H9 (cell line): ENCODE measurements around the gene S100A16. TPM values are rescaled to one million over a fixed set of nuclear protein-coding genes. Genes with fewer than 3 reads are reported as not detected.

Experiments
- DNase-seq: peaks from one replicate; pipeline ENCODE4 v3.0.0-alpha.2; 2017
- H2AFZ ChIP-seq: one replicate; pipeline ENCODE4 v1.6.1; 2013; ENCODE audit warnings: mild to moderate bottlenecking, low read length, control low read depth, moderate library complexity
- H2AK5ac ChIP-seq: 2 replicates; pipeline ENCODE4 v1.6.1; 2013; ENCODE audit warnings: low read length, control low read depth, mixed read lengths; ENCODE audit not compliant: insufficient read length
- H2BK120ac ChIP-seq: one replicate; pipeline ENCODE4 v1.6.1; 2013; ENCODE audit warnings: low read depth, mild to moderate bottlenecking, low read length, control low read depth, inconsistent platforms; ENCODE audit not compliant: poor library complexity, severe bottlenecking
- H2BK12ac ChIP-seq: 2 replicates; pipeline ENCODE4 v1.6.1; 2013; ENCODE audit warnings: low read length, control low read depth, mixed read lengths, low read depth; ENCODE audit not compliant: insufficient read length
- H2BK15ac ChIP-seq: 2 replicates; pipeline ENCODE4 v1.6.1; 2013; ENCODE audit warnings: low read depth, low read length, control low read depth
- H2BK20ac ChIP-seq: one replicate; pipeline ENCODE4 v1.6.1; 2013; ENCODE audit warnings: low read depth, mild to moderate bottlenecking, low read length, control low read depth, inconsistent platforms; ENCODE audit not compliant: poor library complexity, severe bottlenecking
- H2BK5ac ChIP-seq: 2 replicates; pipeline ENCODE4 v1.6.1; 2013; ENCODE audit warnings: low read length, control low read depth, mixed read lengths; ENCODE audit not compliant: insufficient read length
- H3K14ac ChIP-seq: 2 replicates; pipeline ENCODE4 v1.6.1; 2013; ENCODE audit warnings: low read length, control low read depth; ENCODE audit not compliant: insufficient read depth
- H3K18ac ChIP-seq: 2 replicates; pipeline ENCODE4 v1.6.1; 2013; ENCODE audit warnings: low read depth, mild to moderate bottlenecking, mixed read lengths, low read length, control low read depth; ENCODE audit not compliant: insufficient read length
- H3K23ac ChIP-seq: 2 replicates; pipeline ENCODE4 v1.6.1; 2013; ENCODE audit warnings: low read length, control low read depth, mixed read lengths, low read depth; ENCODE audit not compliant: insufficient read length
- H3K23me2 ChIP-seq: 2 replicates; pipeline ENCODE4 v1.6.1; 2013; ENCODE audit warnings: low read depth, mild to moderate bottlenecking, mixed read lengths, low read length, control low read depth; ENCODE audit not compliant: insufficient read length, poor library complexity, severe bottlenecking
- H3K27ac ChIP-seq: 2 replicates; pipeline ENCODE4 v1.5.1; 2013; ENCODE audit warnings: low read length, control low read depth, mixed read lengths, low read depth; ENCODE audit not compliant: insufficient read length
- H3K27me3 ChIP-seq: 2 replicates; pipeline ENCODE4 v1.6.1; 2013; ENCODE audit warnings: low read length, control low read depth, inconsistent platforms; ENCODE audit not compliant: insufficient read depth
- H3K4ac ChIP-seq: 2 replicates; pipeline ENCODE4 v1.6.1; 2013; ENCODE audit warnings: low read depth, mild to moderate bottlenecking, control low read depth, inconsistent platforms, low read length, moderate library complexity
- H3K4me1 ChIP-seq: 2 replicates; pipeline ENCODE4 v1.6.1; 2013; ENCODE audit warnings: low read length, control low read depth, inconsistent platforms; ENCODE audit not compliant: insufficient read depth
- H3K4me2 ChIP-seq: 2 replicates; pipeline ENCODE4 v1.6.1; 2013; ENCODE audit warnings: low read length, control low read depth, mixed read lengths; ENCODE audit not compliant: insufficient read length, insufficient read depth
- H3K56ac ChIP-seq: 2 replicates; pipeline ENCODE4 v1.6.1; 2013; ENCODE audit warnings: low read depth, mild to moderate bottlenecking, mixed read lengths, low read length, control low read depth; ENCODE audit not compliant: insufficient read length
- H3K79me1 ChIP-seq: 2 replicates; pipeline ENCODE4 v1.6.1; 2013; ENCODE audit warnings: low read depth, mild to moderate bottlenecking, moderate library complexity, low read length, control low read depth, inconsistent platforms; ENCODE audit not compliant: insufficient read depth, poor library complexity, severe bottlenecking
- H3K79me2 ChIP-seq: 2 replicates; pipeline ENCODE4 v1.6.1; 2013; ENCODE audit warnings: low read length, control low read depth, inconsistent platforms; ENCODE audit not compliant: insufficient read depth
- H3K9ac ChIP-seq: 2 replicates; pipeline ENCODE4 v1.6.1; 2013; ENCODE audit warnings: low read length, control low read depth, mixed read lengths; ENCODE audit not compliant: insufficient read length; ENCODE audit errors: extremely low read depth
- H3K9me3 ChIP-seq: one replicate; pipeline ENCODE4 v1.6.1; 2013; ENCODE audit warnings: low read depth, low read length, inconsistent platforms; ENCODE audit not compliant: control insufficient read depth
- H3T11ph ChIP-seq: one replicate; pipeline ENCODE4 v1.6.1; 2013; ENCODE audit warnings: mild to moderate bottlenecking, low read length, control low read depth, inconsistent platforms
- H4K20me1 ChIP-seq: one replicate; pipeline ENCODE4 v1.6.1; 2013; ENCODE audit not compliant: control insufficient read depth, insufficient read length, insufficient read depth
- H4K5ac ChIP-seq: 2 replicates; pipeline ENCODE4 v1.6.1; 2013; ENCODE audit warnings: low read depth, mild to moderate bottlenecking, mixed read lengths, low read length, control low read depth; ENCODE audit not compliant: insufficient read length
- H4K8ac ChIP-seq: replicated peaks from 2 replicates; pipeline ENCODE4 v1.6.1; 2013; ENCODE audit warnings: low read length, control low read depth, mixed read lengths, low read depth; ENCODE audit not compliant: insufficient read length
- H4K91ac ChIP-seq: 2 replicates; pipeline ENCODE4 v1.6.1; 2013; ENCODE audit warnings: low read depth, mild to moderate bottlenecking, moderate library complexity, mixed read lengths, low read length, control low read depth; ENCODE audit not compliant: insufficient read length
- H3K27ac Mint-ChIP-seq, 3 experiments: 2 replicates in 2 of 3; 3 replicates in 1 of 3; pipeline ENCODE4 v1.8.0; 2020 to 2021; ENCODE audit warnings: mixed read lengths in 3 of 3, mild to moderate bottlenecking in 1 of 3, moderate library complexity in 1 of 3
- H3K27me3 Mint-ChIP-seq: 2 replicates; pipeline ENCODE4 v1.8.0; 2021; ENCODE audit warnings: low read depth, mild to moderate bottlenecking, moderate library complexity, mixed read lengths
- H3K36me3 Mint-ChIP-seq, 3 experiments: 2 replicates in 2 of 3; 3 replicates in 1 of 3; pipeline ENCODE4 v1.8.0; 2020 to 2021; ENCODE audit warnings: low read depth in 3 of 3, mixed read lengths in 3 of 3; ENCODE audit not compliant: insufficient read depth in 1 of 3
- H3K4me1 Mint-ChIP-seq, 2 experiments: 2 replicates each; pipeline ENCODE4 v1.8.0; 2020; ENCODE audit warnings: mixed read lengths in 2 of 2
- H3K4me3 Mint-ChIP-seq, 2 experiments: 2 replicates in 1 of 2; 3 replicates in 1 of 2; pipeline ENCODE4 v1.8.0; 2020 to 2021; ENCODE audit warnings: mild to moderate bottlenecking in 2 of 2, mixed read lengths in 2 of 2, moderate library complexity in 1 of 2
- H3K9me3 Mint-ChIP-seq, 2 experiments: 2 replicates in 1 of 2; 3 replicates in 1 of 2; pipeline ENCODE4 v1.8.0; 2020; ENCODE audit warnings: mild to moderate bottlenecking in 2 of 2, mixed read lengths in 2 of 2, moderate library complexity in 1 of 2
- CTCF ChIP-seq: fragments of 200-600 bp; sonication (generic); conservative IDR thresholded peaks from 3 replicates; pipeline ENCODE4 v1.8.0; 2021; ENCODE audit warnings: antibody characterized with exemption, mild to moderate bottlenecking
- WGBS: extraction: QIAGEN DNeasy Blood & Tissue Kit; methylation state at CpG from one replicate; pipeline ENCODE4 v1.1.7; 2013; ENCODE audit warnings: missing lambda C conversion rate, low lambda C conversion rate, mixed read lengths; ENCODE audit not compliant: insufficient read length; ENCODE audit errors: extremely low coverage; 5-methylcytosine and 5-hydroxymethylcytosine counted together
- total RNA-seq: library from RNA; stranded (reverse); gene quantifications from 2 replicates; pipeline ENCODE4 v1.2.1, GENCODE V29; 2021

The S100A16 gene
- total RNA-seq, 1 experiment from 2014 or later = 8.0 TPM

- Histone ChIP-seq H2BK20ac (no peak overlapping the region), H2AFZ (no peak overlapping the region), H2BK12ac (no peak overlapping the region), H2BK5ac (no peak overlapping the region), H3K27me3 (no peaks in the 10 kb centered on the region), H3K9ac (no peak overlapping the region), H2BK15ac (no peak overlapping the region), H3K56ac (no peak overlapping the region), H4K91ac (no peak overlapping the region), H3K4me2 (no peak overlapping the region), H4K8ac (no peak overlapping the region), H3T11ph (no peak overlapping the region), H3K4ac (no peak overlapping the region), H4K5ac (no peak overlapping the region), H3K23me2 (peaks cover 5% of the 10 kb centered on the region), H3K9me3 (no peaks in the 10 kb centered on the region), H3K4me1 (0 out of 2 replicates have a peak, but pooled peaks cover 2% of the 10 kb centered on the region), H4K20me1 (no peaks in the 10 kb centered on the region), H2AK5ac (no peak overlapping the region), H3K79me2 (no peaks in the 10 kb centered on the region; the same call in 1 of the 2 replicates), H3K23ac (no peak overlapping the region), H2BK120ac (no peak overlapping the region), H3K18ac (no peak overlapping the region), H3K79me1 (peaks cover 5% of the 10 kb centered on the region), H3K27ac (no peak overlapping the region), H3K14ac (no peak overlapping the region)
- no peaks in the 10 kb centered on the region for H3K27me3 Mint-ChIP-seq
- H3K27ac Mint-ChIP-seq = peak overlapping the region in 2 of 3 experiments; percentile 12 to 79; a peak in 3 of 7 replicates
- TF ChIP-seq CTCF = no peak
- DNase-seq = no peak
- no peak overlapping the region for H3K4me3 Mint-ChIP-seq
- H3K4me1 Mint-ChIP-seq = peaks cover 9% of the 10 kb centered on the region in 2 experiments
- H3K36me3 Mint-ChIP-seq = peaks cover 26 to 71% (median 46%) of the 10 kb centered on the region in 3 experiments
- no CpG with 5 or more reads among the region's 2 CpGs for WGBS
- no peaks in the 10 kb centered on the region; a peak in 1 of 5 replicates for H3K9me3 Mint-ChIP-seq
Measured at GRCh38 chr1:153662269-153662668, 49.3 kb upstream of the S100A16 start.
